ENCODE data around the gene HOTAIR. TPM values are rescaled to one million over a fixed set of nuclear protein-coding genes. Genes with fewer than 3 reads are reported as not detected.

HOTAIR gene
- under 1 TPM in 1 of 2 donors, not detected in 1; 0.59 TPM for total RNA-seq
- polyA plus RNA-seq (ENCODE audit: insufficient read length in 2 of 2), result not detected
- long read RNA-seq, donor 1, partial matches to known transcripts, result 511 of 511 reads
- long read RNA-seq, donor 1, other reads (novel, unspliced or antisense), result 0 of 511 reads
- long read RNA-seq, donor 2, result 0 reads
- long read RNA-seq, donor 3, result 0 reads
- long read RNA-seq, donor 4, result 0 reads

DNA sequence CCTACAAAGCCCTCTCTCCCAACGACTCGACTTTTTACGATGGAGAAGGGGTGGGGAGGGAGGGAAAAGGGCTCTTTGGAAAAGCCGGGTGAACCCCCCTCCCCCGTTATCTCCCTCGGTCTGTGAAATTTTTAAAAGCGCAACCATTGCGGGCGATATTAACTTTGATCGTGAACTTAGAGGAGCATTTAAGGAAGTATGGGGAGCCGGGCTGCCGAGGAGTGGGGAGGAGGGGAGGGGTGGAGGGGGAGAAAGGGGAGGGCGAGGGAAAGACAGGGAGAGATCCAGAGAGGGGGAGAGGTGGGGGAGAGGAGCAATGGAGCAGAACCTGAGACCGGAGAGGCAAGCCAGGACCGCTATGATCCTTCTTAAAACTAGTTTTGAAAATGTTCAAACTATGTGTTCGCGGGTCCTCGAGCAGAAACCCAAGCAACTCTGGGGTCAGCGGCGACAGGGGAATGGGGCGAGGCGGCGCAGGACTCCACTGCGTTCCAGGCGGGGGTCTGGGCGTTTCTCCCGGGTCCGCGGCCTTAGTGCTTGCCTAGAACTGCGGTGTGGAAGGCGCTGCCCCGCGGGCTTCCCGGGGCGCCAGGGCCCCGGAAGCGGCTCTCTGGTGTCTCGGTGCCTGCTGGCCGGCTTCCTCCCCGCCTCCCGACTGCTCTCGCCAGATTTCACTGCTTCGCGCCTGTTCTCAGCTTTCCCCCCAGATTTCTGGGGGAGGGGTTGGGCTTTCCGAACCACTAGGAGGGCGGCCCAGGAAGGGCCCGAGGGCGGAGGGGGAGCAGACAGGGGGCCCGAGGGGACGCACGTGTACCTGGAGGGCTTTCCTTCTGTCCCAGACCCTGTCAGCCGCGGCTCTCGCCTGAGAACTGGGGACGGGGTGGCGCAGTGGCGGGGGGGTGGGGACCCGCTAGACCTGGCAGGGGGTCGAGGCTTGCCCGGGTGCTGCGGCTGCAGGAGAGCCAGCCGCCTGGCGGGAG, at the start of gene HOTAIR:
TSS of gene HOTAIR (minus strand) at position 871 of the 980 bp plus-strand sequence.
- peaks cover 100% of the 10 kb centered on the region for H3K27me3 ChIP-seq (ENCODE audit: control insufficient read depth, insufficient read depth, low read length)
- 1% methylated on average over 53 of the region's 63 CpGs for WGBS (ENCODE audit: insufficient coverage)

GRCh38 chr12:54024127-54024526, 49.4 kb upstream of the HOTAIR start:
- 15% methylated on average over 12 of the region's 17 CpGs for WGBS (ENCODE audit: insufficient coverage)
- H3K4me3 ChIP-seq (ENCODE audit: low read depth, low read length), result peak overlapping the region; percentile 39

More for the DNA sequence above, at the start of gene HOTAIR:
- Histone ChIP-seq H3K4me1 (ENCODE audit: control insufficient read depth, insufficient read depth, low read length) (peaks cover 40% of the 10 kb centered on the region), H3K27ac (ENCODE audit: low read depth, low read length) (peak within 1 kb of the TSS; percentile 44), H3K36me3 (ENCODE audit: control insufficient read depth, insufficient read depth, low read length) (no peaks in the 10 kb centered on the region), H3K4me3 (ENCODE audit: low read depth, low read length) (peak within 1 kb of the TSS; percentile 46), H3K9me3 (ENCODE audit: control insufficient read depth, insufficient read depth, low read length) (no peaks in the 10 kb centered on the region)
- DNase-seq (ENCODE audit: low read depth in 4 of 6, low spot score in 6 of 6), result no peak

GRCh38 chr12:54022960-54023884, 48.5 kb upstream of the HOTAIR start:
- Histone ChIP-seq H3K27me3 (ENCODE audit: control insufficient read depth, insufficient read depth, low read length) (no peaks in the 10 kb centered on the region), H3K4me1 (ENCODE audit: control insufficient read depth, insufficient read depth, low read length) (peaks cover 84% of the 10 kb centered on the region), H3K9me3 (ENCODE audit: control insufficient read depth, insufficient read depth, low read length) (no peaks in the 10 kb centered on the region), H3K27ac (ENCODE audit: low read depth, low read length) (peak overlapping the region; percentile 100), H3K4me3 (ENCODE audit: low read depth, low read length) (peak overlapping the region; percentile 39), H3K36me3 (ENCODE audit: control insufficient read depth, insufficient read depth, low read length) (no peaks in the 10 kb centered on the region)
- 31% methylated on average over 2 of the region's 8 CpGs for WGBS (ENCODE audit: insufficient coverage)
- DNase-seq (ENCODE audit: low read depth in 4 of 6, low spot score in 6 of 6), result peak in 1 of 6 donors; percentile 40

More at GRCh38 chr12:54024127-54024526, 49.4 kb upstream of the HOTAIR start:
- Histone ChIP-seq H3K27ac (ENCODE audit: low read depth, low read length) (peak overlapping the region; percentile 100), H3K36me3 (ENCODE audit: control insufficient read depth, insufficient read depth, low read length) (peaks cover 4% of the 10 kb centered on the region), H3K27me3 (ENCODE audit: control insufficient read depth, insufficient read depth, low read length) (no peaks in the 10 kb centered on the region), H3K4me1 (ENCODE audit: control insufficient read depth, insufficient read depth, low read length) (peaks cover 86% of the 10 kb centered on the region), H3K9me3 (ENCODE audit: control insufficient read depth, insufficient read depth, low read length) (no peaks in the 10 kb centered on the region)
- DNase-seq (ENCODE audit: low read depth in 4 of 6, low spot score in 6 of 6), result peak in 1 of 6 donors; percentile 75

DNA sequence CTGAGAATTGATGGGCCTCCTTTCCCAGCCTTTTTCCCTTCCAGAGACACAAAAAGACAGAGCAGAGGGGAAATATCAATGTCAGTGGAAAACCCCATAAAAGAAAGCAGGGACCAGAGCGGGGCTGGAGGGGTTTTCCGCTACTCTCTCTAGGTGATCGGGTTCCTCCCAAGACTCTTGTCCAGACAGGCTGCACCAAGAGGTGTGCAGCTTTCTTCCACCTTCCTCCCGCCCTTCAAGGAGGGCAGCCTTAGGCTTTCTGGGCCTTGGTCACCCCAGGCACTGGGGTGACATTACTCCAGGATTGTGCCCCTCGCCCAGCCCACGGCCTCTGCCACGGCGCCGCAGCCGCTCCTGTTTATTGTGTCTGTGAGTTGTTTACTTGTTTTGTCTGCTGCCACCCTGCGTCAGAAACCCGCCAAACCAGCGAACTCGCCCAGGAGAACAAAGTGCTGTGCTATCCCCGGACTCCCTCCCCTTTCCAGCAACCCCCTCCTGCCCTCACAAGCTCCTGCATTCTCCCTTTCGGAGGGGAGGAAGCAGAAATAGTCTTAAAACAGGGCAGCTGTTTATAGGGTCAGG, 46.8 kb upstream of the HOTAIR start:
- Histone ChIP-seq H3K27me3 (ENCODE audit: control insufficient read depth, insufficient read depth, low read length) (no peaks in the 10 kb centered on the region), H3K4me1 (ENCODE audit: control insufficient read depth, insufficient read depth, low read length) (peaks cover 85% of the 10 kb centered on the region), H3K4me3 (ENCODE audit: low read depth, low read length) (peak overlapping the region; percentile 88), H3K36me3 (ENCODE audit: control insufficient read depth, insufficient read depth, low read length) (no peaks in the 10 kb centered on the region), H3K27ac (ENCODE audit: low read depth, low read length) (peak overlapping the region; percentile 100), H3K9me3 (ENCODE audit: control insufficient read depth, insufficient read depth, low read length) (no peaks in the 10 kb centered on the region)
- 20% methylated on average over 3 of the region's 16 CpGs for WGBS (ENCODE audit: insufficient coverage)
- DNase-seq (ENCODE audit: low read depth in 4 of 6, low spot score in 6 of 6), result peak in 2 of 6 donors; percentile 79 to 95

- Histone ChIP-seq H3K4me1 (ENCODE audit: control insufficient read depth, insufficient read depth, low read length) (peaks cover 86% of the 10 kb centered on the region), H3K9me3 (ENCODE audit: control insufficient read depth, insufficient read depth, low read length) (no peaks in the 10 kb centered on the region), H3K36me3 (ENCODE audit: control insufficient read depth, insufficient read depth, low read length) (no peaks in the 10 kb centered on the region), H3K27me3 (ENCODE audit: control insufficient read depth, insufficient read depth, low read length) (no peaks in the 10 kb centered on the region), H3K27ac (ENCODE audit: low read depth, low read length) (peak overlapping the region; percentile 100), H3K4me3 (ENCODE audit: low read depth, low read length) (peak overlapping the region; percentile 88)
- 31% methylated on average over 22 of the region's 23 CpGs for WGBS (ENCODE audit: insufficient coverage)
- peak in 1 of 6 donors; percentile 60 for DNase-seq (ENCODE audit: low read depth in 4 of 6, low spot score in 6 of 6)
These were observed 46.0 kb upstream of the HOTAIR start for GRCh38 chr12:54020591-54021405.

- DNase-seq (ENCODE audit: low read depth in 4 of 6, low spot score in 6 of 6), result peak in 1 of 6 donors; percentile 53
- H3K27me3 ChIP-seq (ENCODE audit: control insufficient read depth, insufficient read depth, low read length), result no peaks in the 10 kb centered on the region
- 22% methylated on average over 7 of the region's 10 CpGs for WGBS (ENCODE audit: insufficient coverage)
- peaks cover 89% of the 10 kb centered on the region for H3K4me1 ChIP-seq (ENCODE audit: control insufficient read depth, insufficient read depth, low read length)
- no peaks in the 10 kb centered on the region for H3K9me3 ChIP-seq (ENCODE audit: control insufficient read depth, insufficient read depth, low read length)
- peak overlapping the region; percentile 100 for H3K27ac ChIP-seq (ENCODE audit: low read depth, low read length)
- no peaks in the 10 kb centered on the region for H3K36me3 ChIP-seq (ENCODE audit: control insufficient read depth, insufficient read depth, low read length)
- peak overlapping the region; percentile 88 for H3K4me3 ChIP-seq (ENCODE audit: low read depth, low read length)
These were observed 45.3 kb upstream of the HOTAIR start for GRCh38 chr12:54019924-54020590.

DNA sequence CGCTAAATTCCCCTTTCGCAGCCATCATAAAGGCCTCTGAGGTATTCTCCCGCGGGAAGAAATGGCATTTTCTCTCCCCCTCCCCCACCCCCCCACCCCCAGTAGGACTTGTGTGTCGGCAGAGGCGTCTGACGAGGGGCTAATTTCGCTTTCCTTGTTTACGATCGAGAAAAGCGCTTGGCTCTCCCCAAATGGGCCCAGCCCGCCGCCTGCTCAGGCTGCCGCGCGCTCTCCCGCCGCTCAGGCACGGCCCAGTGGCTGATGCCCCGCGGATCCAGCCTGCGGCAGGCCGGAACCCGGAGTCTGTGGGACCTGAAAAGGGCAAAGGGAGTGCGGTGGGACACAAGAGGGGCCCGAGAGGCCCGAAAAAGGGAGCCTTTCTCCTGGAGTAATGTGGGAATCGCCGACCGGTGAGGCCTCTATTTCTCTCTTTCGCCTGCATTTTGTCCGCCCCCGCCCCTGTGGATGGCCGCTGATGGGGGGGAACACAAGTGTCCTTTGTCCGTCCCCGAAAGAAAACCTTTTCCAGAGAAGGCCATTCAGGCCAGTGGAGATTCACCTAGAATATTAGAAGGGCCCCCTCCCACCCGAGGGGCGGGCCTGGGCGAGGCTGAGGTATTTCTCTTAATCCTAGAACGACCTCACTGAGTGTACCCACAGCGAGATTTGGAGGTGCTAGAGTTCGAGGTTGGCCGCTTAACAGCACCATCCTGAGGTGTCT, 44.5 kb upstream of the HOTAIR start:
- H3K27ac ChIP-seq (ENCODE audit: low read depth, low read length), result peak overlapping the region; percentile 100
- H3K4me3 ChIP-seq (ENCODE audit: low read depth, low read length), result peak overlapping the region; percentile 88
- peaks cover 89% of the 10 kb centered on the region for H3K4me1 ChIP-seq (ENCODE audit: control insufficient read depth, insufficient read depth, low read length)
- H3K9me3 ChIP-seq (ENCODE audit: control insufficient read depth, insufficient read depth, low read length), result no peaks in the 10 kb centered on the region
- H3K27me3 ChIP-seq (ENCODE audit: control insufficient read depth, insufficient read depth, low read length), result no peaks in the 10 kb centered on the region
- DNase-seq (ENCODE audit: low read depth in 4 of 6, low spot score in 6 of 6), result peak in 1 of 6 donors; percentile 78
- H3K36me3 ChIP-seq (ENCODE audit: control insufficient read depth, insufficient read depth, low read length), result no peaks in the 10 kb centered on the region
- WGBS (ENCODE audit: insufficient coverage), result 11% methylated on average over 31 of the region's 43 CpGs

All from spinal cord (tissue), 10 donors.